Stimulated activated CD4-positive, alpha-beta T cell treated with anti-CD3 and anti-CD28 coated beads, Interleukin-1b, Interleukin-23, amount 100 ng/mL, for 4 hours (primary cell): ENCODE measurements around the gene MYRF.

ENCODE experiments used
- DNase-seq, 2 donors: peaks; one replicate each; pipeline ENCODE4 v3.0.0-alpha.2; 2020; ENCODE audit warnings: low read depth in 2 of 2

Gene MYRF

DNA sequence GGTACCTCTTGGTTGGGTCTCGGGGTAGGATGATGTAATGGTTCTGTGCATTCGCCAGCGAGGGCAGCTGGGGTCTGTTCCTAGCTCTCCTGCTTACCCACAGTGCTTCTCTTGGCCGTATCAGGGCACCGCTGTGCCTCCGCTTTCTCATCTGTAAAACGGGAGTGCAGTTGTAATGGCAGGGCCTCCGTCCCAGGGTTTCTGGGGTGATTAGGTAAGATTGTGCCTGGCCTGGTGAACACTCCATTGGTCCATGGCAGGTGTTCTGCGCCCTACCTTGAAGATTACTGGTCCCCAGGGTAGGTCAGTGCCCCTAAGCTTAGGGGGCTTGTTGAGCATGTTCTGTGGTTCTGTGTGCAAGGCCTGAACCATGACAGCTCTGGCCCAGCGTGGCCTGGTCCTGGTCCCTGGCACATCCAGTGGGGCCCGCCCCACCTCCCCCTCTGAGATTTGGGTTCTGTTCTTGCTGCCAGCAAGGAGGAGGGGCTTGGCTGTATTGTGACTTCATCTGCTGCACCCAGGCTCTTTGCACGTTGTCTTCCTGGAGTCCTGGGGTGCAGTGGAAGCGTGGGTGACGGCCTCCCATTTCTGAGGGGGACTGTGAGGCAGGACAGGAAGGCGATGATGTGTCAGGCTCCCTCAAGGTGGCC is 4.9 kb downstream of the MYRF start:
- no peak for DNase-seq

DNA sequence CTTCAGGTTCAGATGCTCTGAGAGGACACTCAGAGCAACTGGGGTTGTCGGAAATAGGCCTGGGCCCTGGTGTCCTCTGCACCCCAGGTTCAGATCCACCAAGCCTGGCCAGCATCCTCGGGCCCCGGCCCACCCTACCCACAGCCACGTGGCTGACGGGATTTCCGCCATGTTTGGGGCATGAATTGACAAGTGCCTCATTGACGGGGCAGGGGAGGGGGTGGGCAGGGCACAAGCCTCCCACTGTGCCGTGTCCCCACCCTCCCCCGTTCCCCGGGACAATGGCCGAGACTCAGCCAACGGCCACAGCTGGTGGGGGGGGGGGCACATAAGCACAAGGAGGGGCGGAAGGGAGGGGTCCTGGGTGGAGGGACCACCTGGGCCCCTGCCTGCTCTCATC is 8.5 kb downstream of the MYRF start:
- DNase-seq = no peak

- no peak for DNase-seq
Observed at GRCh38 chr11:61761440-61762222, 9.2 kb downstream of the MYRF start.

DNA sequence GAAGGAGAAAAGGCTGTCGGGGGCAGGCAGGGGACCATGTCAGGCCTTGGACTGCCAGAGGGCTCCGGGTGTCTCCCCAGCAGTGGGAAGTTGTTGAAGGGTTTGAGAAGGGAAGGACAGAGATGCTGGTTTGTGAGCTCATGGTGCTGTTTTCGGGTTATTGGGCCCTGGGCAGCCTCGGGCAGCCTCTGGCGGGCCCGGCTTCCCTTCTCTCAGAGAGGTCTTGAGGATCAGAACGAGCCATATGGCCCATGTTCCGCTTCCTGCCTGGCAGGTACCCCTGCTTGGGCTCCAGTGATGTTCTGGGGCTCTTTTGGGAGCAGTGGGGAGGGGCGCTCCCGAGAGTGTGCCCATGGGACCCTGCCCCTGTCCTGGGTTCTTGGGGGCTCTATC is 9.8 kb downstream of the MYRF start:
- no peak for DNase-seq

GRCh38 chr11:61762798-61763197 is 10.4 kb downstream of the MYRF start:
- no peak for DNase-seq

GRCh38 chr11:61763930-61764605 is 11.6 kb downstream of the MYRF start:
- DNase-seq = no peak

- no peak for DNase-seq
Observed at GRCh38 chr11:61764606-61765260, 12.3 kb downstream of the MYRF start.

DNA sequence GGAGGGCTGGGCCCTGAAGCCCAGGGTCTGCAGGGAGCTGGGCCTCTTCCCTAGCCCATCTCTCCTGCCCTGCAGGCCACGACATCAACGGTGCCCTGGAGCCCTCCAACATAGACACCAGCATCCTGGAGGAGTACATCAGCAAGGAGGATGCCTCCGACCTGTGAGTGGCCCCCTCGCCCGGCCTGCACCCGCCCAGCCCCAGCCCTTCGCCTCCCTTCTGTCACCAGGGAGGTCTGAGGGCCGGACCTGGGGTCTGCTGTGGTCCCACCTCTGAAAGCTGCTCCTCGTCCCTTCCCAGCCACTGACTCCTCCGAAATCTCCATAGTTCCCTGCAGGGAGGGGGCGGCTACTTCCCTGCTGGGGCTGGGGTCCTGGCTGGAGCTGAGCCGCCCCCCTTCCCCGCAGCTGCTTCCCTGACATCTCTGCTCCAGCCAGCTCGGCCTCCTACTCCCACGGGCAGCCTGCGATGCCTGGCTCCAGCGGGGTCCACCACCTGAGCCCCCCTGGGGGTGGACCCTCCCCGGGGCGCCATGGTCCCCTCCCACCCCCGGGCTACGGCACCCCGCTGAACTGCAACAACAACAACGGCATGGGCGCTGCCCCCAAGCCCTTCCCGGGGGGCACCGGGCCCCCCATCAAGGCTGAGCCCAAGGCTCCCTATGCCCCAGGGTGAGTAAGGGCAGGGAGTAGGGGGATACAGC is 13.3 kb downstream of the MYRF start:
- no peak for DNase-seq

GRCh38 chr11:61766353-61766841 is 14.0 kb downstream of the MYRF start:
- DNase-seq = no peak

- DNase-seq = no peak
Observed at GRCh38 chr11:61768376-61769076, 16.1 kb downstream of the MYRF start.

- DNase-seq = no peak
Observed at GRCh38 chr11:61769169-61769920, 16.9 kb downstream of the MYRF start.

DNA sequence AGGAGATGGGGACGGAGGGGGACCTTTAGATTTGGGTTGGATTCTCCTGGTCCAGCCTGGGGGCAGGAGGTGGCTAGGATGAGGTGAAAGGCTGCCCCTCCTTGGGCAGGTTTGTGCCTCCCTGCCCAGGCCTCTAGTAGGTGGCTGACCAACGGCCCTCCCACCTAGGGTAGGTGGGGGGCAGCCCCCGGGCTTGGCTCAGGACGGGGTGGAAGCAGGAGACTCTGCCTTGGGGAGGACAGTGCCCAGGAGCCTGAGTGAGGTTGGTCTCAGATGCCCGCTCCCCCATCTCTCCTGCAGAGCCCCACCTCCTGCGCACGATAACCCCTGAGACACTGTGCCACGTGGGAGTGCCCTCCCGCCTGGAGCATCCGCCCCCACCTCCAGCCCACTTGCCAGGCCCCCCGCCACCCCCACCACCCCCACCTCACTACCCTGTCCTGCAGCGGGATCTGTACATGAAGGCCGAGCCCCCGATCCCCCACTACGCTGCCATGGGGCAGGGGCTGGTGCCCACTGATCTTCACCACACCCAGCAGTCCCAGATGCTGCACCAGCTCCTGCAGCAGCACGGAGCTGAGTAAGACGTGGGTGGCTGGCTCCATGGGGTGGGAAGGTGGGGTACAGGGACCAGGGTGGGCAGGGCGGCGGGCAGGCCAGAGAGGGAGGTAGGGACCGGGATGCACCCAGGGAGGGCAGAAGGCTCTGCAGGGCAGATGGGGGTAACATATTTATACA is 17.7 kb downstream of the MYRF start:
- no peak for DNase-seq

DNA sequence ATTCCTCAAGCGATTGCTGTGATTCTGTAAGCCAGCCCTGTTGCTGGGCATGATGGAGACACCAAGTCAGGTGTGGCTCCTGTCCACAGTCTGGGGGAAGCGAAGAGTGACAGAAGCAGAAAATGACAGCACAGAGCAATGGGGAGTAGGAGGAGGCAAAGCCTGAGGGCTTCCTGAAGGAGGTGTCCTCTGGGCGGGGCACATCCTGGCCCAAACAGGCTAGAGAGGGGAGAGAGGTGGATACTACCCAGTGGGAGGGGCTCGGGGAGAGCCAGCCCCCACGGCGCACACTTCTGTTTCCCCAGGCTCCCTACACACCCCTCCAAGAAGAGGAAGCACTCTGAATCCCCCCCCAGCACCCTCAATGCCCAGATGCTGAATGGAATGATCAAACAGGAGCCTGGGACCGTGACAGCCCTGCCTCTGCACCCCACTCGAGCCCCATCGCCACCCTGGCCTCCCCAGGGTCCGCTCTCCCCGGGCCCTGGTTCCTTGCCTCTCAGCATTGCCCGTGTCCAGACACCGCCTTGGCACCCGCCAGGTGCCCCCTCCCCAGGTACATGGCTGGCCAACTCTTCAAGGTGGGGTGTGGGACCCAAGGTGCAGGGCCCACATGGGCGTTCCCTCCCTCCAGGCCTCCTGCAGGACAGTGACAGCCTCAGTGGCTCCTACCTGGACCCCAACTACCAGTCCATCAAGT is 18.9 kb downstream of the MYRF start:
- no peak for DNase-seq

DNA sequence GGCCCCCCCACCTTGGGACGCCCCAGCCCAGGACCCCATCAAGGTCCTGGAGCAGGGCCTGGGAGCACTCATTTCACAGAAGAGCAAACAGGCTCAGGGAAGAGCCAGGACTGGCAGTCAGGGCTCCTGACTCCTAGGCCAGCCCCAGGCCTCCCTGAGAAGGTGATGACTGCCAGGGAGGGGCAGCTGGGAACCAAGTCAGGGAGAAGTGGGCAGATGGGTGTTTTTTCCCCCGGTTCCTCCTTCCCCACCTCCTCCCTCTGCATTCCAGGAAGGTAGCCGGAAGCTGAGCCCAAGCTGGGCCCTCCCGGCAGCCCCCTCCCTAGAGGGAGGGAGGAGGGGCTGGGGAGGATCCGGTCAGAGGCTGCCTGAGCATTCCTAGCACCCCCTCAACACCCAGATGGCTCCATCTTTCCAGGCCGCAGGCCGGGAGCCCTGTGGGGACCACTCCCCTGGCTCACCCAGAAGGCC is 19.6 kb downstream of the MYRF start:
- DNase-seq = no peak

DNA sequence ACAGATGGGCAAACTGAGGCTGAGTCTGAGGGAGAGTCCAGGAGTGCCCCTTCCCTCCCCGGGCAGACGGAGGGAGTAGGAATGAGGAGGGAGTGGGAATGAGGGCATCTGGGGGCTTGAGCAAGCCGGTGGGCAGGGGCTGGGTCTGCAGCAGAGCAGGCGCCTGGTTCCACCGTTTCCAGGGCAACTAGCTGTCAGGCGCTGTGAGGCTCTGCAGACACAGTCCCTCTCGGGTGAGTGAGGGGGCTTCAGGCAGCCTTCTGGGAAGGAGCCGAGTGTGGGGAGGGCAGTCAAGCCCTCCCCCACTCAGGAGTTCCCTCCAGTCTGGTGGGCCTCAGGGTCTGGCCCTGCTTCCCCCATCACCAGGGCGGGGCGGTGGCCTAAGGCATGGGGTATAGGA is 20.9 kb downstream of the MYRF start:
- DNase-seq = no peak

GRCh38 chr11:61773809-61774208 is 21.4 kb downstream of the MYRF start:
- no peak for DNase-seq

DNA sequence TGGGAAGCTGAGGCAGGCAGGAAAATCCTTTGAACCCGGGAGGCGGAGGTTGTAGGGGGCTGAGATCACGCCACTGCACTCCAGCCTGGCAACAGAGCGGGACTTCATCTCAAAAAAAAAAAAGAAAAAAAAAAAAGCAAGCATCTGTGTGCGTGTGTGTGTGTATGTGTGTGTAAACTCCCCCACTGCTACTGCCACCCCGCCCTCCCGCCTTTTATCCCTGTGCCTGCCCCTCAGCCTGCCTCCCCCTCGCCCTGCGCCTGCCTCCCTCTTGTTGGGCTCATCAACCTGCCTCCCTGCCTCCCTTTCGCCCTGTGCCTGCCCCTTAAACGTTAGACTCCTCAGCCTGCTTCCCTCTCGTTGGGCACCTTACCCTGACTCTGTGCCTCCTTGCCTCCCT is 22.0 kb downstream of the MYRF start:
- no peak for DNase-seq

GRCh38 chr11:61775106-61775505 is 22.7 kb downstream of the MYRF start:
- DNase-seq = no peak
